H1 (cell line): ENCODE data around the gene PREB. TPM values are rescaled to one million over a fixed set of nuclear protein-coding genes. Genes with fewer than 3 reads are reported as not detected.

Experiments used
- BRCA1 ChIP-seq: IDR thresholded peaks from 2 replicates; pipeline ENCODE4 v1.6.1; 2012; ENCODE audit warnings: low read depth, low read length, improper control_type of control experiment
- HDAC2 ChIP-seq, 2 experiments: fragments of 300-600 bp in 1 of 2; sonication (generic) in 1 of 2; IDR thresholded peaks; 2 replicates each; pipeline ENCODE4 v1.6.1; 2011 to 2012; ENCODE audit warnings: low read depth in 2 of 2, low read length in 2 of 2, mild to moderate bottlenecking in 2 of 2, moderate library complexity in 2 of 2, borderline replicate concordance in 1 of 2, inconsistent platforms in 1 of 2
- KDM5A ChIP-seq: fragments of 200-600 bp; IDR thresholded peaks from 2 replicates; pipeline ENCODE4 v1.7.1; 2012; ENCODE audit warnings: mild to moderate bottlenecking, low read length, inconsistent platforms, mixed read lengths
- POLR2A ChIP-seq, 2 experiments: IDR thresholded peaks; 1 replicate in 1 of 2; 2 replicates in 1 of 2; pipeline ENCODE4 v1.6.1; 2011; ENCODE audit warnings: low read depth in 2 of 2, low read length in 2 of 2, mild to moderate bottlenecking in 2 of 2; ENCODE audit errors: control extremely low read depth in 1 of 2
- POLR2AphosphoS5 ChIP-seq: IDR thresholded peaks from 2 replicates; pipeline ENCODE4 v1.6.1; 2011; ENCODE audit warnings: low read depth, low read length
- SIX5 ChIP-seq: IDR thresholded peaks from 2 replicates; pipeline ENCODE4 v1.6.1; 2011; ENCODE audit warnings: mild to moderate bottlenecking, low read depth, low read length
- SP1 ChIP-seq: IDR thresholded peaks from 2 replicates; pipeline ENCODE4 v1.6.1; 2011; ENCODE audit warnings: low read depth, low read length
- SRF ChIP-seq: IDR thresholded peaks from 2 replicates; pipeline ENCODE4 v1.6.1; 2011; ENCODE audit warnings: mild to moderate bottlenecking, low read depth, low read length, moderate library complexity
- SUZ12 ChIP-seq: fragments of 200-600 bp; sonication (generic); IDR thresholded peaks from 2 replicates; pipeline ENCODE4 v1.6.1; 2012; ENCODE audit warnings: mild to moderate bottlenecking, inconsistent platforms, low read length, moderate library complexity, mixed read lengths
- TBP ChIP-seq: IDR thresholded peaks from 2 replicates; pipeline ENCODE4 v1.6.1; 2011; ENCODE audit warnings: low read depth, low read length, improper control_type of control experiment
- polyA plus RNA-seq, 7 experiments: library from polyadenylated mRNA; depleted of rRNA in 3 of 7; stranded (reverse) in 5 of 7; unstranded in 2 of 7; fragments of >200 nt in 5 of 7; fragments of 200-250 nt in 2 of 7; gene quantifications; 1 replicate in 5 of 7; 2 replicates in 1 of 7; 4 replicates in 1 of 7; pipeline versions ENCODE4 v1.2.1 to v1.2.3, GENCODE V29; 2011 to 2013; ENCODE audit warnings: missing spikeins in 2 of 7, mixed read lengths in 2 of 7
- total RNA-seq: library from RNA; stranded (reverse); fragmentation: NEBNext Ultra II Directional; extraction: Animal tissue kit (Norgen Biotek cat#: 25700); gene quantifications from 2 replicates; pipeline ENCODE4 v1.2.1, GENCODE V29; 2021
- TF ChIP-seq, protein P1 (sequence below), 3 experiments: IDR thresholded peaks; 1 replicate in 2 of 3; 2 replicates in 1 of 3; pipeline versions ENCODE4 v1.5.1 to v1.6.1; 2011; ENCODE audit warnings: low read length in 3 of 3, mild to moderate bottlenecking in 3 of 3, inconsistent platforms in 2 of 3, low read depth in 1 of 3, moderate library complexity in 1 of 3; ENCODE audit not compliant: insufficient read depth in 1 of 3; ENCODE audit errors: control extremely low read depth in 1 of 3

PREB gene
- total and polyA plus RNA-seq, 2 of the 8 experiments (the other 6 are each of a cell fraction or from before 2014, with no cell fraction given): 54.1 to 72.2 TPM

- TF ChIP-seq, protein P1, sequence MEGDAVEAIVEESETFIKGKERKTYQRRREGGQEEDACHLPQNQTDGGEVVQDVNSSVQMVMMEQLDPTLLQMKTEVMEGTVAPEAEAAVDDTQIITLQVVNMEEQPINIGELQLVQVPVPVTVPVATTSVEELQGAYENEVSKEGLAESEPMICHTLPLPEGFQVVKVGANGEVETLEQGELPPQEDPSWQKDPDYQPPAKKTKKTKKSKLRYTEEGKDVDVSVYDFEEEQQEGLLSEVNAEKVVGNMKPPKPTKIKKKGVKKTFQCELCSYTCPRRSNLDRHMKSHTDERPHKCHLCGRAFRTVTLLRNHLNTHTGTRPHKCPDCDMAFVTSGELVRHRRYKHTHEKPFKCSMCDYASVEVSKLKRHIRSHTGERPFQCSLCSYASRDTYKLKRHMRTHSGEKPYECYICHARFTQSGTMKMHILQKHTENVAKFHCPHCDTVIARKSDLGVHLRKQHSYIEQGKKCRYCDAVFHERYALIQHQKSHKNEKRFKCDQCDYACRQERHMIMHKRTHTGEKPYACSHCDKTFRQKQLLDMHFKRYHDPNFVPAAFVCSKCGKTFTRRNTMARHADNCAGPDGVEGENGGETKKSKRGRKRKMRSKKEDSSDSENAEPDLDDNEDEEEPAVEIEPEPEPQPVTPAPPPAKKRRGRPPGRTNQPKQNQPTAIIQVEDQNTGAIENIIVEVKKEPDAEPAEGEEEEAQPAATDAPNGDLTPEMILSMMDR (IDR thresholded peaks at IDR 0.05; ENCODE audit: control extremely low read depth in 1 of 3, insufficient read depth in 1 of 3, low read depth in 1 of 3, low read length in 3 of 3): no peak
- no peak for TF ChIP-seq SRF
- no peak for TF ChIP-seq SIX5
- TF ChIP-seq POLR2AphosphoS5: no peak
- no peak for TF ChIP-seq BRCA1
- no peak for TF ChIP-seq SUZ12
- TF ChIP-seq TBP: no peak
- no peak for TF ChIP-seq SP1
- no peak for TF ChIP-seq HDAC2 (IDR thresholded peaks at IDR 0.05; ENCODE audit: borderline replicate concordance in 1 of 2, low read depth in 2 of 2, low read length in 2 of 2)
- no peak for TF ChIP-seq POLR2A (IDR thresholded peaks at IDR 0.05; ENCODE audit: control extremely low read depth in 1 of 2, low read depth in 2 of 2, low read length in 2 of 2)
- TF ChIP-seq KDM5A: no peak
Measured at GRCh38 chr2:27081984-27082772, 52.3 kb downstream of the PREB start (continued).

Other genes starting within 250 kb of the PREB start
- gene MAPRE3, start 164.0 kb downstream of the PREB start, total RNA-seq: 6.6 and 7.5 TPM in 2 replicates
- 4.9 and 8.9 TPM in 2 replicates for gene MAPRE3, start 164.0 kb downstream of the PREB start, polyA plus RNA-seq (2011; rRNA removed)
- gene TMEM214, start 101.7 kb downstream of the PREB start, total RNA-seq: 49.7 and 52.7 TPM in 2 replicates
- 71.0 and 100 TPM in 2 replicates for gene TMEM214, start 101.7 kb downstream of the PREB start, polyA plus RNA-seq (2011; rRNA removed)
- gene AGBL5, start 83.0 kb downstream of the PREB start, total RNA-seq: 45.4 and 51.0 TPM in 2 replicates
- gene AGBL5, start 83.0 kb downstream of the PREB start, polyA plus RNA-seq (2011; rRNA removed): 62.0 and 82.0 TPM in 2 replicates
- 212 and 225 TPM in 2 replicates for gene OST4, start 63.0 kb downstream of the PREB start, total RNA-seq
- gene OST4, start 63.0 kb downstream of the PREB start, polyA plus RNA-seq (2011; rRNA removed): 865 and 906 TPM in 2 replicates
- gene EMILIN1, start 56.0 kb downstream of the PREB start, total RNA-seq: 2.9 and 3.0 TPM in 2 replicates
- gene EMILIN1, start 56.0 kb downstream of the PREB start, polyA plus RNA-seq (2011; rRNA removed): 1.9 and 3.1 TPM in 2 replicates
- gene KHK, start 47.9 kb downstream of the PREB start, total RNA-seq: 17.7 and 20.5 TPM in 2 replicates
- 11.0 and 14.5 TPM in 2 replicates for gene KHK, start 47.9 kb downstream of the PREB start, polyA plus RNA-seq (2011; rRNA removed)
- 3.4 and 3.5 TPM in 2 replicates for gene CGREF1, start 15.5 kb downstream of the PREB start, total RNA-seq
- gene CGREF1, start 15.5 kb downstream of the PREB start, polyA plus RNA-seq (2011; rRNA removed): 2.5 and 3.7 TPM in 2 replicates
- gene ABHD1, start 10.8 kb downstream of the PREB start, total RNA-seq: 0.20 and 0.50 TPM in 2 replicates
- gene ABHD1, start 10.8 kb downstream of the PREB start, polyA plus RNA-seq (2011; rRNA removed): 0.88 and 1.1 TPM in 2 replicates
- gene PRR30, start 4.8 kb upstream of the PREB start, total RNA-seq: not detected in 2 replicates
- gene PRR30, start 4.8 kb upstream of the PREB start, polyA plus RNA-seq (2011; rRNA removed): not detected in 2 replicates
- gene TCF23, start 14.4 kb upstream of the PREB start, total RNA-seq: not detected in 2 replicates
- 0.02 TPM in 2 replicates for gene TCF23, start 14.4 kb upstream of the PREB start, polyA plus RNA-seq (2011; rRNA removed)
- gene ATRAID, start 77.4 kb upstream of the PREB start, total RNA-seq: 103 and 109 TPM in 2 replicates
- 242 and 280 TPM in 2 replicates for gene ATRAID, start 77.4 kb upstream of the PREB start, polyA plus RNA-seq (2011; rRNA removed)
- gene SLC5A6, start 77.6 kb upstream of the PREB start, total RNA-seq: 118 and 123 TPM in 2 replicates
- gene SLC5A6, start 77.6 kb upstream of the PREB start, polyA plus RNA-seq (2011; rRNA removed): 183 and 329 TPM in 2 replicates
- 146 and 147 TPM in 2 replicates for gene CAD, start 82.7 kb upstream of the PREB start, total RNA-seq
- gene CAD, start 82.7 kb upstream of the PREB start, polyA plus RNA-seq (2011; rRNA removed): 130 and 197 TPM in 2 replicates
- gene SLC30A3, start 128.4 kb upstream of the PREB start, total RNA-seq: 15.2 and 16.1 TPM in 2 replicates
- gene SLC30A3, start 128.4 kb upstream of the PREB start, polyA plus RNA-seq (2011; rRNA removed): 30.7 and 48.7 TPM in 2 replicates
- gene DNAJC5G, start 140.8 kb upstream of the PREB start, total RNA-seq: 1.4 TPM in 2 replicates
- gene DNAJC5G, start 140.8 kb upstream of the PREB start, polyA plus RNA-seq (2011; rRNA removed): 0.75 and 0.83 TPM in 2 replicates
- gene TRIM54, start 147.8 kb upstream of the PREB start, total RNA-seq: 3.9 and 4.2 TPM in 2 replicates
- 5.8 and 6.1 TPM in 2 replicates for gene TRIM54, start 147.8 kb upstream of the PREB start, polyA plus RNA-seq (2011; rRNA removed)
- not detected in 2 replicates for gene UCN, start 173.8 kb upstream of the PREB start, total RNA-seq
- gene UCN, start 173.8 kb upstream of the PREB start, polyA plus RNA-seq (2011; rRNA removed): 0.35 and 0.93 TPM in 2 replicates
- 45.2 and 46.1 TPM in 2 replicates for gene MPV17, start 188.5 kb upstream of the PREB start, total RNA-seq
- 148 and 181 TPM in 2 replicates for gene MPV17, start 188.5 kb upstream of the PREB start, polyA plus RNA-seq (2011; rRNA removed)
- 118 and 129 TPM in 2 replicates for gene GTF3C2, start 222.1 kb upstream of the PREB start, total RNA-seq
- 121 and 127 TPM in 2 replicates for gene GTF3C2, start 222.1 kb upstream of the PREB start, polyA plus RNA-seq (2011; rRNA removed)
- 63.2 and 66.0 TPM in 2 replicates for gene EIF2B4, start 235.7 kb upstream of the PREB start, total RNA-seq
- gene EIF2B4, start 235.7 kb upstream of the PREB start, polyA plus RNA-seq (2011; rRNA removed): 60.0 and 61.0 TPM in 2 replicates
- 54.9 and 59.1 TPM in 2 replicates for gene SNX17, start 236.0 kb upstream of the PREB start, total RNA-seq
- gene SNX17, start 236.0 kb upstream of the PREB start, polyA plus RNA-seq (2011; rRNA removed): 66.2 and 76.8 TPM in 2 replicates
- 17.3 and 18.8 TPM in 2 replicates for gene ZNF513, start 246.1 kb upstream of the PREB start, total RNA-seq
- 29.5 and 35.0 TPM in 2 replicates for gene ZNF513, start 246.1 kb upstream of the PREB start, polyA plus RNA-seq (2011; rRNA removed)